Ascending aorta (tissue), 2 donors: ENCODE results near the gene ATF6B. TPM values are rescaled to one million over a fixed set of nuclear protein-coding genes. Genes with fewer than 3 reads are reported as not detected.

ENCODE experiments used
- DNase-seq, 2 donors: peaks; one replicate each; pipeline ENCODE4 v3.0.0-alpha.2; 2019; ENCODE audit warnings: low spot score in 2 of 2
- H3K27ac ChIP-seq, 2 donors: fragments of 200-600 bp; sonication (generic); one replicate each; pipeline ENCODE4 v1.5.1; 2016 to 2017; ENCODE audit warnings: mild to moderate bottlenecking in 1 of 2
- H3K27me3 ChIP-seq: fragments of 200-600 bp; sonication (generic); one replicate; pipeline ENCODE4 v1.5.1; 2017
- H3K36me3 ChIP-seq, 2 donors: fragments of 200-600 bp; sonication (generic); one replicate each; pipeline ENCODE4 v1.5.1; 2016
- H3K4me1 ChIP-seq, 2 donors: fragments of 200-600 bp; sonication (generic); one replicate each; pipeline ENCODE4 v1.5.1; 2016 to 2017; ENCODE audit warnings: mild to moderate bottlenecking in 1 of 2
- H3K4me3 ChIP-seq, 2 donors: fragments of 200-600 bp; sonication (generic); one replicate each; pipeline ENCODE4 v1.5.1; 2016 to 2017; ENCODE audit warnings: mild to moderate bottlenecking in 1 of 2
- H3K9me3 ChIP-seq, 2 donors: fragments of 200-600 bp; sonication (generic); one replicate each; pipeline ENCODE4 v1.5.1; 2016
- intact Hi-C: fragments of 100-400 bp; cut with DNase I; formaldehyde crosslinking; loops from one replicate; pipeline ENCODE4 v1.15.1; 2023
- total RNA-seq: library from RNA; depleted of rRNA; stranded (reverse); fragments of >200 nt; gene quantifications from one replicate; pipeline ENCODE4 v1.1.0, GENCODE V29; 2016
- TF ChIP-seq, protein P1 (sequence below), 3 experiments: fragments of 200-600 bp in 2 of 3; fragments of 450-650 bp in 1 of 3; sonication (generic) in 2 of 3; IDR thresholded peaks; one replicate each; pipeline ENCODE4 v1.5.1; 2016 to 2019; ENCODE audit warnings: antibody characterized with exemption in 3 of 3, mild to moderate bottlenecking in 1 of 3, moderate library complexity in 1 of 3

The ATF6B gene
- total RNA-seq, 1 donor from 2014 or later: 123 TPM

DNA sequence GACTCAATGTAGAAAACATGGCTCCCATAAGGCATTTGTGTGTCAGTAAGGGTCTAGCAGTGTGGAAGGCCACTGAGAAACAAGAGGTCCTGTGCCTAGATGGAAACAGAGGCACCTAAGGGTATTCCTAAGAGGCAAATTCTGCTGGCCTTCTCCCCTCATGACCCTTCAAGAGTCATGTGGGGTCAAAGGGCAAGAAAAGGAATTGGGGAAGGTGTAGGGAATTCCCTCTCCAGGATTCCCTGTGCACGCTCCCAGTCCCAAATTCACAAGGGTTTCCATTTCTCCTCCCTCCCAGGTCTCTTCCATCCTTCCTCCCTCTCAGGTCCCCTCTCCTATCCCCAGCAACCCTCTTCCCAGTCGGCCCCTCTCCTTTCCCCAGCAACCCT is 47.3 kb upstream of the ATF6B start:
- Histone ChIP-seq H3K4me3 (peak overlapping the region; percentile 73 to 99), H3K27ac (peak overlapping the region; percentile 87 to 92), H3K4me1 (peaks cover 9 to 27% of the 10 kb centered on the region in 2 donors), H3K27me3 (no peaks in the 10 kb centered on the region), H3K36me3 (peaks cover 10 to 16% of the 10 kb centered on the region in 2 donors), H3K9me3 (no peaks in the 10 kb centered on the region)
- no peak for DNase-seq
- TF ChIP-seq, protein P1, sequence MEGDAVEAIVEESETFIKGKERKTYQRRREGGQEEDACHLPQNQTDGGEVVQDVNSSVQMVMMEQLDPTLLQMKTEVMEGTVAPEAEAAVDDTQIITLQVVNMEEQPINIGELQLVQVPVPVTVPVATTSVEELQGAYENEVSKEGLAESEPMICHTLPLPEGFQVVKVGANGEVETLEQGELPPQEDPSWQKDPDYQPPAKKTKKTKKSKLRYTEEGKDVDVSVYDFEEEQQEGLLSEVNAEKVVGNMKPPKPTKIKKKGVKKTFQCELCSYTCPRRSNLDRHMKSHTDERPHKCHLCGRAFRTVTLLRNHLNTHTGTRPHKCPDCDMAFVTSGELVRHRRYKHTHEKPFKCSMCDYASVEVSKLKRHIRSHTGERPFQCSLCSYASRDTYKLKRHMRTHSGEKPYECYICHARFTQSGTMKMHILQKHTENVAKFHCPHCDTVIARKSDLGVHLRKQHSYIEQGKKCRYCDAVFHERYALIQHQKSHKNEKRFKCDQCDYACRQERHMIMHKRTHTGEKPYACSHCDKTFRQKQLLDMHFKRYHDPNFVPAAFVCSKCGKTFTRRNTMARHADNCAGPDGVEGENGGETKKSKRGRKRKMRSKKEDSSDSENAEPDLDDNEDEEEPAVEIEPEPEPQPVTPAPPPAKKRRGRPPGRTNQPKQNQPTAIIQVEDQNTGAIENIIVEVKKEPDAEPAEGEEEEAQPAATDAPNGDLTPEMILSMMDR (IDR thresholded peaks at IDR 0.05): no peak
- intact Hi-C loops: loop anchor here (5.0 to 10.0 kb wide), 4 partner anchors 201 to 1242 kb away; partner anchors contain the start of genes BRD2, C6orf47, CSNK2B and CUTA

DNA sequence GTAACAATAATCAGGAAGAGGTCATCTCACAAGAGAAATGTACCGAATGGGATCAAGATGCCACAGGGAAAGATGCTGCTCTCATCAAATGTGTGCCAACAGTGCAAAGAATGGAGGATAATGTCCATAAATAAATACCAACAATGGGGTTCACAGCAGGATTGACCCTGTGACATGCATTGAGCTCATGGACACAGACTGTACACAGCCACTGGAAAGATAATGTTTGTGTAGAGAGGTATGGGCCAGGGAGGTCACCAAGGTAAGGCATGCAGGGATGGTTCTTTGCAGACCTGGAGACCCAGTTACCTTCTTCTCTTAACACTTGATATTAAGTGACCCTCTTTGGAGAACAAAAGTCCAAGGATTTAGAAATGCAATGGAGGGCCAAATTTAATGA is 46.4 kb upstream of the ATF6B start:
- intact Hi-C loops: loop anchor here (10.0 kb wide), 2 partner anchors 200 to 510 kb away; partner anchors contain the start of genes C6orf47, CSNK2B, DXO and GPANK1
- H3K4me3 ChIP-seq: no peak overlapping the region
- DNase-seq: no peak
- no peaks in the 10 kb centered on the region for H3K27me3 ChIP-seq
- TF ChIP-seq, protein P1 (IDR thresholded peaks at IDR 0.05): no peak
- peaks cover 6 to 18% of the 10 kb centered on the region in 2 donors for H3K36me3 ChIP-seq
- H3K4me1 ChIP-seq: peaks cover 9 to 24% of the 10 kb centered on the region in 2 donors
- H3K27ac ChIP-seq: no peak overlapping the region
- H3K9me3 ChIP-seq: no peaks in the 10 kb centered on the region

DNA sequence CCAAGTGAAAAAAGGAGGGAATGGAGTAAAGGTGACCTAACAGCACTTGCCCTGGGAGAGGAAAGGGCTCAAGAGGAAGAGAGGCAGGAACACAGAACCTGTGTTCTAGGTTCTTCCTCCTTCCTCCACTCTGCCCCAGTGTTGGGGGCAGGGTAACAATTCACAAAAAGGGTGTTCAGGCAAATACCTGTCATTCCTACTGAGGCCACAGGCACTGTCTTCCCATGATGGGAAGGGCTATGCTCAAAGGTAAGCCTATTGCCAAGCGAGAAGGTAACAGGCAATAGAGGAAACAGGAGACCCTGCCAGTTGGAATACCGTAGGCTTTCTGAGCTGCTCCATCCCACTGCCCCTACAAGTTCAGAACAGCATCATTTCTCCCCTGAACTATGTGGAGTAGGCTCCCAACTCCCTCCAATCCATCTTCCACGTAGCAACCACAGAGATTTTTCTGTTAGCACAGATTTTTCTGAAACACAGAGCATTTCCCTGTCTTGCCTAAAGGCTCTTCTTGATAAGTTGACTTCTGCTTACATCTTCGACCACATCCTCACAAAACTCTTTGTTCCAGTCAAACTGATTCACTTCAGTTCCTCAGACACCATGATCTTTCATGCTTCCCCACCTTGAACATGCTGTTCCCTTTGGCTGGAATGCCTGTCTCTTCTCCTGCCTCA is 45.1 kb upstream of the ATF6B start:
- TF ChIP-seq, protein P1 (IDR thresholded peaks at IDR 0.05): no peak
- intact Hi-C loops: loop anchor here (10.0 kb wide), 2 partner anchors 198 to 508 kb away; partner anchors contain the start of genes C6orf47, CSNK2B, DXO and GPANK1
- Histone ChIP-seq H3K27ac (no peak overlapping the region), H3K36me3 (peaks cover 11 to 29% of the 10 kb centered on the region in 2 donors), H3K4me1 (peaks cover 6 to 16% of the 10 kb centered on the region in 2 donors), H3K9me3 (no peaks in the 10 kb centered on the region), H3K4me3 (no peak overlapping the region), H3K27me3 (no peaks in the 10 kb centered on the region)
- DNase-seq: no peak

DNA sequence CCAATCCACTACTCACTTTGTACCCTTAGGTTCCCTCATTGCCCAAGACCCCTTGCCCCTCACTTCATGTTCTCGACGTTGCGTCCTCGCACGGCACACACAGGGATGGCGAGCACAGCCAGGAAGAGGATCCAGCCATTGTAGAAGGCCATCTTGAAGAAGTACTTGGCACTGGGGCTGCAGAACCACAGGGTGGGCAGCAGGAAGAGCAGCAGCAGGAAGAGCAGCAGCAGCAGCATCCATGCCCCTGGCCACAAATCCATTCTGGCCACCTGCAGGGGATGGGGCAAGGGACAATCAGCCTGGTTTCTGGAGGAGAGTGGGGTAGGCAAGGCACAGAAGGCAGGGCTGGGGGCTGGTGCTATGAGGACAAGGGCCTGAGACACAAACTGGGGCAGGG is 43.2 kb upstream of the ATF6B start:
- intact Hi-C loops: loop anchor here (10.0 kb wide), 2 partner anchors 196 to 506 kb away; partner anchors contain the start of genes C6orf47, CSNK2B, DXO and GPANK1
- no peaks in the 10 kb centered on the region for H3K9me3 ChIP-seq
- TF ChIP-seq, protein P1 (IDR thresholded peaks at IDR 0.05): no peak
- H3K36me3 ChIP-seq: peaks cover 31 to 47% of the 10 kb centered on the region in 2 donors
- DNase-seq: no peak
- peaks cover 6 to 10% of the 10 kb centered on the region in 2 donors for H3K4me1 ChIP-seq
- no peak overlapping the region for H3K4me3 ChIP-seq
- no peak overlapping the region for H3K27ac ChIP-seq
- H3K27me3 ChIP-seq: no peaks in the 10 kb centered on the region

DNA sequence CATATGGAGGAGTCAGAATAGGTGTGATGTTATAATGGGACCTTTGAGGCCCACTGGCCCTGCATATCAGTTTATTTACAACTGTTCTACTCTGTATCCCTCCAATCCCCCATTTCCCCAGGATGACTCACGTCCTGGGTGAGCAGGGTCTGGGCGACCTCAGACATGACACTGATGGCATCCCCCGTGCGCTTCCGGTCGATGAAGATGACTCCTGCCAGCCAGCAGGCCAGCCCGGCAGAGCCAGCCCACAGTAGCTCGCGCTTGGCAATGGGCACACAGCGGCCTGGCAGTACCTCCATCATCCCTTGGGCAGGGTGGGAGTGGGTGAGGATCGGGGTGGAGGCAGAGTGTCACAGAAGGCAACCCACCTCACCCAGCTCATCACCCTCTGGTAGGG is 42.2 kb upstream of the ATF6B start:
- H3K4me1 ChIP-seq: peaks cover 3 to 8% of the 10 kb centered on the region in 2 donors
- H3K36me3 ChIP-seq: peaks cover 33 to 53% of the 10 kb centered on the region in 2 donors
- no peaks in the 10 kb centered on the region for H3K9me3 ChIP-seq
- intact Hi-C loops: loop anchor here (10.0 kb wide), 2 partner anchors 195 to 505 kb away; partner anchors contain the start of genes C6orf47, CSNK2B, DXO and GPANK1
- TF ChIP-seq, protein P1 (IDR thresholded peaks at IDR 0.05): no peak
- no peak overlapping the region for H3K4me3 ChIP-seq
- no peak for DNase-seq
- H3K27ac ChIP-seq: no peak overlapping the region
- no peaks in the 10 kb centered on the region for H3K27me3 ChIP-seq
